ENCODE results near the gene MIEF1. TPM values are rescaled to one million over a fixed set of nuclear protein-coding genes. Genes with fewer than 3 reads are reported as not detected.

Gene MIEF1
- total and polyA plus RNA-seq, 2 experiments from 2014 or later: 20.6 to 26.2 TPM

GRCh38 chr22:39513791-39514190, 11.7 kb downstream of the MIEF1 start:
- Histone ChIP-seq H3K79me2 (ENCODE audit: insufficient read depth) (peaks cover 76% of the 10 kb centered on the region), H2AFZ (no peak overlapping the region), H3K9ac (no peak overlapping the region), H3K4me2 (ENCODE audit: unreplicated experiment) (no peak overlapping the region), H3K27ac (no peak overlapping the region), H3K4me1 (ENCODE audit: insufficient read depth) (peaks cover 9% of the 10 kb centered on the region), H3K4me3 (no peak overlapping the region), H3K36me3 (ENCODE audit: low read depth) (peaks cover 34% of the 10 kb centered on the region), H3K9me3 (ENCODE audit: low read depth) (no peaks in the 10 kb centered on the region), H3F3A (ENCODE audit: insufficient read depth) (peaks cover 26% of the 10 kb centered on the region), H3K27me3 (replicated peaks; ENCODE audit: insufficient read depth) (no peaks in the 10 kb centered on the region), H4K20me1 (ENCODE audit: insufficient read depth) (no peaks in the 10 kb centered on the region), H3K9me2 (ENCODE audit: insufficient read depth) (no peaks in the 10 kb centered on the region)
- in situ Hi-C loops (cut with MboI): loop anchor here (10.0 kb wide), 1 partner anchor 359 kb away; the partner anchor contains the start of gene CBX7
- WGBS, 2 experiments (ENCODE audit: low coverage in 1 of 2, low lambda C conversion rate in 2 of 2, missing lambda C conversion rate in 2 of 2): 89 to 91% methylated on average over 10 to 18 of the region's 18 CpGs
- no peak for DNase-seq
- TF ChIP-seq EZH2phosphoT487 (IDR thresholded peaks at IDR 0.05; ENCODE audit: insufficient read depth, low read depth) (no peak), EZH2 (IDR thresholded peaks at IDR 0.05; ENCODE audit: insufficient read depth, poor library complexity, severe bottlenecking) (no peak)

GRCh38 chr22:39514373-39514973, 12.4 kb downstream of the MIEF1 start:
- Histone ChIP-seq H3K79me2 (ENCODE audit: insufficient read depth) (peaks cover 72% of the 10 kb centered on the region), H3K27ac (no peak overlapping the region), H3K4me3 (no peak overlapping the region), H3K4me1 (ENCODE audit: insufficient read depth) (peaks cover 14% of the 10 kb centered on the region), H3K9ac (no peak overlapping the region), H4K20me1 (ENCODE audit: insufficient read depth) (no peaks in the 10 kb centered on the region), H3K9me2 (ENCODE audit: insufficient read depth) (no peaks in the 10 kb centered on the region), H3K36me3 (ENCODE audit: low read depth) (peaks cover 34% of the 10 kb centered on the region), H3F3A (ENCODE audit: insufficient read depth) (peaks cover 33% of the 10 kb centered on the region), H2AFZ (no peak overlapping the region), H3K4me2 (ENCODE audit: unreplicated experiment) (no peak overlapping the region), H3K9me3 (ENCODE audit: low read depth) (no peaks in the 10 kb centered on the region), H3K27me3 (replicated peaks; ENCODE audit: insufficient read depth) (no peaks in the 10 kb centered on the region)
- peak; percentile 63 for DNase-seq
- no peak for TF ChIP-seq EZH2 (IDR thresholded peaks at IDR 0.05; ENCODE audit: insufficient read depth, poor library complexity, severe bottlenecking)
- TF ChIP-seq EZH2phosphoT487 (IDR thresholded peaks at IDR 0.05; ENCODE audit: insufficient read depth, low read depth): no peak
- 39 to 46% methylated on average over 8 of the region's 8 CpGs for WGBS, 2 experiments (ENCODE audit: low coverage in 1 of 2, low lambda C conversion rate in 2 of 2, missing lambda C conversion rate in 2 of 2)
- in situ Hi-C loops (cut with MboI): loop anchor here (10.0 kb wide), 1 partner anchor 360 kb away; the partner anchor contains the start of gene CBX7

- 80 to 82% methylated on average over 12 of the region's 12 CpGs for WGBS, 2 experiments (ENCODE audit: low coverage in 1 of 2, low lambda C conversion rate in 2 of 2, missing lambda C conversion rate in 2 of 2)
- no peaks in the 10 kb centered on the region for H3K9me3 ChIP-seq (ENCODE audit: low read depth)
- no peaks in the 10 kb centered on the region for H4K20me1 ChIP-seq (ENCODE audit: insufficient read depth)
- peaks cover 14% of the 10 kb centered on the region for H3K4me1 ChIP-seq (ENCODE audit: insufficient read depth)
- H3K4me2 ChIP-seq (ENCODE audit: unreplicated experiment): no peak overlapping the region
- H3K9me2 ChIP-seq (ENCODE audit: insufficient read depth): no peaks in the 10 kb centered on the region
- peaks cover 63% of the 10 kb centered on the region for H3K79me2 ChIP-seq (ENCODE audit: insufficient read depth)
- no peak overlapping the region for H3K4me3 ChIP-seq
- H3K9ac ChIP-seq: peak overlapping the region; percentile 12; the same call in 1 of the 2 replicates
- peaks cover 34% of the 10 kb centered on the region for H3K36me3 ChIP-seq (ENCODE audit: low read depth)
- H3F3A ChIP-seq (ENCODE audit: insufficient read depth): peaks cover 33% of the 10 kb centered on the region
- H3K27me3 ChIP-seq (replicated peaks; ENCODE audit: insufficient read depth): no peaks in the 10 kb centered on the region
- DNase-seq: no peak
- no peak for TF ChIP-seq EZH2phosphoT487 (IDR thresholded peaks at IDR 0.05; ENCODE audit: insufficient read depth, low read depth)
- no peak for TF ChIP-seq EZH2 (IDR thresholded peaks at IDR 0.05; ENCODE audit: insufficient read depth, poor library complexity, severe bottlenecking)
- in situ Hi-C loops (cut with MboI): loop anchor here (10.0 kb wide), 1 partner anchor 361 kb away; the partner anchor contains the start of gene CBX7
- no peak overlapping the region for H2AFZ ChIP-seq
- no peak overlapping the region for H3K27ac ChIP-seq
These were observed 13.4 kb downstream of the MIEF1 start for GRCh38 chr22:39515266-39516050.

GRCh38 chr22:39517470-39517869, 15.4 kb downstream of the MIEF1 start:
- H3K9ac ChIP-seq: no peak overlapping the region
- peaks cover 42% of the 10 kb centered on the region for H3K36me3 ChIP-seq (ENCODE audit: low read depth)
- H2AFZ ChIP-seq: no peak overlapping the region
- H4K20me1 ChIP-seq (ENCODE audit: insufficient read depth): peaks cover 9% of the 10 kb centered on the region; the same call in 1 of the 2 replicates
- H3K79me2 ChIP-seq (ENCODE audit: insufficient read depth): peaks cover 67% of the 10 kb centered on the region
- no peak overlapping the region for H3K4me3 ChIP-seq
- no peaks in the 10 kb centered on the region for H3K9me3 ChIP-seq (ENCODE audit: low read depth)
- peaks cover 14% of the 10 kb centered on the region for H3K4me1 ChIP-seq (ENCODE audit: insufficient read depth)
- no peak for DNase-seq
- H3K4me2 ChIP-seq (ENCODE audit: unreplicated experiment): no peak overlapping the region
- in situ Hi-C loops (cut with MboI): loop anchor here (10.0 kb wide), 1 partner anchor 363 kb away; the partner anchor contains the start of gene CBX7
- no peaks in the 10 kb centered on the region for H3K9me2 ChIP-seq (ENCODE audit: insufficient read depth)
- H3K27ac ChIP-seq: peak overlapping the region; percentile 96; the same call in 1 of the 2 replicates
- 94 to 95% methylated on average over 3 of the region's 3 CpGs for WGBS, 2 experiments (ENCODE audit: low coverage in 1 of 2, low lambda C conversion rate in 2 of 2, missing lambda C conversion rate in 2 of 2)
- H3F3A ChIP-seq (ENCODE audit: insufficient read depth): peaks cover 48% of the 10 kb centered on the region
- TF ChIP-seq EZH2 (IDR thresholded peaks at IDR 0.05; ENCODE audit: insufficient read depth, poor library complexity, severe bottlenecking) (no peak), EZH2phosphoT487 (IDR thresholded peaks at IDR 0.05; ENCODE audit: insufficient read depth, low read depth) (no peak)
- H3K27me3 ChIP-seq (replicated peaks; ENCODE audit: insufficient read depth): no peaks in the 10 kb centered on the region

All from GM23248 (cell line).